HG03095 (cell line): ENCODE results near the gene GJB4.
"Not testable (repeated sequence)": the region's sequence is repeated elsewhere in the genome, so short reads cannot be mapped to it uniquely, and the experiment has no call there.

Experiments
- ATAC-seq: cut with Tn5 transposase; IDR thresholded peaks from one replicate; pipeline ENCODE4 v1.9.1; 2021; ENCODE audit warnings: moderate library complexity; ENCODE audit not compliant: unreplicated experiment

GJB4 gene

DNA sequence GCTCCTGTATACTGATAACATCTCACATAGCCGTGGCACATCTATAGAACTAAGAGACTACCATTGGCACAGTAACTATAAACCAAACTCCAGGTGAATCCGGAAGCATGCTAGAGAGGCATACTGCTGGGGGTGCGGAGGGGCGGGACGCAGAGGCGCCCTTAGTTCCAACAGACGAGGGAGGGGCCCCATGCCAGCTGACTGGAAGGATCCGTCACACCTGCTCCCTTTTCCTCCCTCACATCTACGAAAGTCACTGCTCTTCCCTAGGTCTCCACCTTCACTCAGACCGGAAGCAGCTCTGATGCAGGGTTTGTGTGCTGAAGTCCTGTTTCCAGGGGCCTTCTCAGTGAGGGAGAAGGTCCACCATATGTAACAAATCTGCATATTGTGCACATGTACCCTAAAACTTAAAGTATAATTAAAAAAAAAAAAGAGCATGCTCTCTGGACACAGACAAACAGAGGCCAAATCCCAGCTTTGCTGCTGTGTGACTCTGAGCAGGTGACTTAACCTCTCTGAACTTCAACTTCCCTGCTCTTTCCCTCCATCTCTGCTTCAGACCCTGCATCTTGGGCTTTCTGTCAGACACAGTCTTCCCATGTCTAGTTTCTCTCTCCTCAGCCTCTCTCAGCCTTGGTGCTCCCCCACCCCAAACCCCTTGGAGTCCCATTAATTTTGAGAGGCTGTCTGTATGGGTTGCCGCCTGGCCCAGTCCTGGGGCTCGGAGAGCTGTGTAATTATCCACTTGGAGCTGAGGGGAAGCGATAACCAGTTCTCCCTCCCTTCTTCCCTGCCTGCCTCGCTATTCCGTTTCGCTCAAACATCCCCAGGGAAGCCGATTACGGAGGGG is 12.5 kb upstream of the GJB4 start:
- ATAC-seq, result no peak

DNA sequence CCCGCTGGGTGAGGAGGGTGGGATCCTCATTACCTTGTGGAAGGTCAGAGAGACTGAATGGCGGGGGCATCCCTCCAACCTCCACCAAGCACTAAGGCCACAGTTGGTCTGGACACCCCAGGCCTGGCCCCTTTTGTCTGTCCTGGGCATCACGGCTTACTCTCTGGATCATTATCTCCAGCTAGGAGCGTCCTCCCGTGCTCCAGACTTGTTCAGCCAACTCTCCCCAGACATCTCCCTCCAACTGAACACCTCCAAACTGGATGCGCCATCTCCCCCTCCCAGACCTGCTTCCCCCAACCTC is 11.9 kb upstream of the GJB4 start:
- no peak for ATAC-seq

DNA sequence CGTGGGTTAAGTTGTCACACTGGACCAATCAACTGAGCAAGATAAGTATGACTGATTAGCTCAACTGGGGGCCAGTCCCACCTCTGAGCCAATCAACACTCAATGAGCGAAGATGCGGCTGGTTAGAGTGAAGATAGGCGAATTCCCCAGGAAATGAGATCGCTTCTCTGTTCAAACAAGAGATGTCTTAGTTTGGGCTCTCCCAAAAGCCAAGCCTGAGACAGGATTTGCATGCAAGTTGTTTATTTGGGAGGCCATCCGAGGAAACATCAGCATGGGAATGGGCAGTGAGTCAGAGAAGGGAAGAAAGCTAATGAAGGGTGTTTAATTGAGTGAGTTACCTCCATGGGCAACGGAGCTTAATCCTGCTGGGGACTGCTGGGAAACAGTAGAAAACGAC is 9.5 kb upstream of the GJB4 start:
- ATAC-seq, result no peak

DNA sequence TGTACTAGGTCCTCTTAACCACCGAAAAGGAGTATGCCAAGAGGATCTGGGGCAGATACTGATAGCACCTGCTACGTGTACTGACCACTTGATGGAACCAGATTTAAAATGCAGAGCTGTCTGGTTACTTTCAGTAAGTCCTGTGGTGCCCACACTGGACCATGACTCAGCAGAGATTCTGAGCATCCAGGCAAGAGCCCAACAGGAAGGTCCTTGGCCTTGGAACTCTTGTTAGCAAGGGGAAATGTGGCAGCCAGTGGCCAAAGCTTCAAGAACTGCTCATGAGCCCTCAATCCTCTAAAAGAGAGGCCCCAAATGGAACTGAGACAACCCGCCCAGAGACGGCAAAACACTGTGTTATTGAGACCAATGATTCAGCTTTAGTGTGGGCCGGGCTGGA is 8.9 kb upstream of the GJB4 start:
- ATAC-seq, result no peak

DNA sequence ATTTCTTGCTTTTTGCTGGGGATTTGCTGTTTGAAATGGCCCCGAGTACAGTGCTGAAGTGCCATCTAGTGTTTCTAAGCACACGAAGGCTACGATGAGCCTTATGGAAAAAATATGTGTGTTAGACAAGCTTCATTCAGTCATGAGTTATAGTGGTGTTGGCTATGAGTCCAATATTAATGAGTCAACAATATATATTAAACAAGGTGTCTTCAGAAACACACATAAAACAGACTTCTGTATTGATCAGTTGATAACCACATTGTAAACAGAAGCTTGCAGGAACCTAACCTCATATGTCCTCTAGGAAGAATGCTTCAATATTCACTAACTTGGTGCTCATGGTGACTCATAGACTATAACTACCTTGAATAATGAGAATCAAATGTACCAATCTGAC is 6.4 kb upstream of the GJB4 start:
- no peak for ATAC-seq

DNA sequence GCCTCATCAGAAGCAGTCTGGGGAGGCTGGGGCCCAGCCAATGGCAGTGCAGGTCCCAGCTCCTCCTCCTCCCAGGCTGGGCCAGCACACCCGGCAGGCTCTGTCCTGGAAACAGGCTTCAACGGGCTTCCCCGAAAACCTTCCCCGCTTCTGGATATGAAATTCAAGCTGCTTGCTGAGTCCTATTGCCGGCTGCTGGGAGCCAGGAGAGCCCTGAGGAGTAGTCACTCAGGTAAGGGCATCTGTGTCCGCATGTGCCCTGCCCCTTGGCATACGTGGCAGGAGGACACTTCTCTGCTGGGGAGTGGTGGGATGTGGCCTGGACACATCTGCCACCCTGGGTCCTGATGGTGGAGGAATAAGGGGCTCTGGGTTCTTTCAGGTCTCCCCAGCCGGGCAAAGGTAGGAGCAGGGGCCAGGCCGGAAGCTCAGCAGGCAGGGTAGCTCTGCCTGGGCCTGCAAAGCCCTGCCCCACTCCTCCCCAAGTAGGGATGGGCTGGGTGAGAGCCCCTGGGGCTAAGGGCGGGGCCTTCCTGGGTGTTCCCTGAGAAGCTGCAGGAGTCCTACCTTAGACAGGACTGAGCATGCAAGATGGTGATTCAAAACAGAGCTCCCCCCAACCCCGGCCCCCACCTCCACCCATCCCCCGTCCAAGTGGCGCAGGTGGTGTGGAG is 4.4 kb upstream of the GJB4 start, which contains the start of gene GJB5:
TSS of gene GJB5 (plus strand) at position 84 of the 674 bp plus-strand sequence. CDS start 2,284 bp downstream, outside the sequence.
- ATAC-seq, result no peak

DNA sequence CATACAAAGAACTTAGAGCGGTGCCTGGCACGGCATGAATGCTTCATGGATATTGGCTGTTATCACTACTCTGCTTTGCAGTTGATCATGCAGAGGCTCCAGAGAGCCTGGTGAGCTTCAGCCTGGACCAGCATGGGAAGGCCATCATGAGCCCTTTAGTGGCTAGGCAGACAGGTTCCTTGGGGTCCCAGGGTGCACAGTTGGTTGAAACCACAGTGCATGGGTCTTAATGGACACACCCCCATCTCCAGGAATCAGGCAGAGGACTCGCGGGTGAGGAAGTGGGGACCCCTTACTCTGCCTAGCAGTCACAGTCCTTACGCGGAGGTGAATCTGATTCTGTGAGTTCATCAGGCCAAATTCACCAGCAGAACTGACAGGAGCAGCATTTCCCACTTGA is 3.6 kb upstream of the GJB4 start:
- no peak for ATAC-seq

DNA sequence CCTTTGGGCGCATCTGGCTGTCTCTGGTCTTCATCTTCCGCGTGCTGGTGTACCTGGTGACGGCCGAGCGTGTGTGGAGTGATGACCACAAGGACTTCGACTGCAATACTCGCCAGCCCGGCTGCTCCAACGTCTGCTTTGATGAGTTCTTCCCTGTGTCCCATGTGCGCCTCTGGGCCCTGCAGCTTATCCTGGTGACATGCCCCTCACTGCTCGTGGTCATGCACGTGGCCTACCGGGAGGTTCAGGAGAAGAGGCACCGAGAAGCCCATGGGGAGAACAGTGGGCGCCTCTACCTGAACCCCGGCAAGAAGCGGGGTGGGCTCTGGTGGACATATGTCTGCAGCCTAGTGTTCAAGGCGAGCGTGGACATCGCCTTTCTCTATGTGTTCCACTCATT is 2.2 kb upstream of the GJB4 start:
- no peak for ATAC-seq

DNA sequence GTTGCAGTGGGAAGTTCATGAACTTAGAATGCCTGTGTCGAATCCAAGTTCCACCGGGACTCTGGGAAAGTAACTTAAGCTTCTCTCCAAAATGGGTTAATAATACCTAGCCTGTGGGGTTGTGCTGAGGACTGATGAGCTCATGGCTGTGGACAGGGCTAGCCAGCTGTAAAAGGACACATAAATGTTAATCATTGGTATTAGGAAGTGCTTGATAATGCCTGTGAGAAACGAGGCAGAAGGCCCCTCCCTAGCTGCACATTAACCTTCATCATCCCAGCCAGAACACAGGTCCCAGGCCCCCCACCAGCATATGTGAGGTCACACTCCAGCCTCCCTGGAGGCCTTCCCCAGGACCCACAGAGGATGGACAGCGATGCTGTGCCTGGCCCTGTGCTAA is 789 bp upstream of the GJB4 start:
- ATAC-seq, result no peak

DNA sequence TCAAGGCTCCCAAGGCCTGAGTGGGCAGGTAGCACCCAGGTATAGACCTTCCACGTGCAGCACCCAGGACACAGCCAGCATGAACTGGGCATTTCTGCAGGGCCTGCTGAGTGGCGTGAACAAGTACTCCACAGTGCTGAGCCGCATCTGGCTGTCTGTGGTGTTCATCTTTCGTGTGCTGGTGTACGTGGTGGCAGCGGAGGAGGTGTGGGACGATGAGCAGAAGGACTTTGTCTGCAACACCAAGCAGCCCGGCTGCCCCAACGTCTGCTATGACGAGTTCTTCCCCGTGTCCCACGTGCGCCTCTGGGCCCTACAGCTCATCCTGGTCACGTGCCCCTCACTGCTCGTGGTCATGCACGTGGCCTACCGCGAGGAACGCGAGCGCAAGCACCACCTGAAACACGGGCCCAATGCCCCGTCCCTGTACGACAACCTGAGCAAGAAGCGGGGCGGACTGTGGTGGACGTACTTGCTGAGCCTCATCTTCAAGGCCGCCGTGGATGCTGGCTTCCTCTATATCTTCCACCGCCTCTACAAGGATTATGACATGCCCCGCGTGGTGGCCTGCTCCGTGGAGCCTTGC is 1.7 kb downstream of the GJB4 start:
- ATAC-seq, result no peak

DNA sequence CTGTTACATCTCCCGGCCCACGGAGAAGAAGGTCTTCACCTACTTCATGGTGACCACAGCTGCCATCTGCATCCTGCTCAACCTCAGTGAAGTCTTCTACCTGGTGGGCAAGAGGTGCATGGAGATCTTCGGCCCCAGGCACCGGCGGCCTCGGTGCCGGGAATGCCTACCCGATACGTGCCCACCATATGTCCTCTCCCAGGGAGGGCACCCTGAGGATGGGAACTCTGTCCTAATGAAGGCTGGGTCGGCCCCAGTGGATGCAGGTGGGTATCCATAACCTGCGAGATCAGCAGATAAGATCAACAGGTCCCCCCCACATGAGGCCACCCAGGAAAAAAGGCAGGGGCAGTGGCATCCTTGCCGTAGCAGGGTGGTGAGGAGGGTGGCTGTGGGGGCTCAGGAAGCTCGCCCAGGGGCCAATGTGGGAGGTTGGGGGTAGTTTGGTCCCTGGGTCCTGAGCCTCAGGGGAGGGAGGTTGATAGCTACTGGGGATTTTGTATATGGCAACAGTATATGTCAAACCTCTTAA is 2.3 kb downstream of the GJB4 start:
- ATAC-seq, result no peak

DNA sequence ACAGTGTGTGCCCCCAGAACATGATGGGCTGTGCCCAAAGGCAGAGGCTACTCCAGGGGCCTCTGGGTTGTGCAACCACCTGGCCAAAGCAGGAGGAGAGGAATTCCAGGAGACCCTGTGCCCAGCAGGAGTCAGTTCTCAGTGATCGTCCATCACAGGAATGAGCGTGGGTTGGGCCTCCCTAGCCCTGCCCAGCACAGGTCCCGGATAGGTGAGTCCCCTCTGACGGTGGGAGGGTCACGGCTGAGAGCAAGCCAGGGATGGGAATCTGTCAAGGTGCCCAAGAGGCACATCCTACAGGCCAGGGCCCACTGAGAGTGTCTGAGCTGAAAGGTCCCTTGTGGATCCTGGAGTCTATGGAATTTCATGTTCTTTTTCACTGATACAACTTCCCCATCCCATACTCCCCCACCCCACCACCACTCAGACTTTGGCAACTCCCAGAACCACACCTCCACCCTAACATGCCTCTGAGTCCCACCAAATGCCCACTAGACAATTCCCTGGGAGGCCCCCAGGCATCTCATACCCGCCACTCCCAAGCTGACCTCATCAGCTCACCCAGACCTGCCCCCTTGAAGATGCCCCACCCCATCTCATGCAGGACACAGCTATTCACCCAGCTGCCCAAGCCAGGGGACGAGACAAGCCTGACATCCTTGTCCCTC is 3.1 kb downstream of the GJB4 start:
- ATAC-seq, result no peak

DNA sequence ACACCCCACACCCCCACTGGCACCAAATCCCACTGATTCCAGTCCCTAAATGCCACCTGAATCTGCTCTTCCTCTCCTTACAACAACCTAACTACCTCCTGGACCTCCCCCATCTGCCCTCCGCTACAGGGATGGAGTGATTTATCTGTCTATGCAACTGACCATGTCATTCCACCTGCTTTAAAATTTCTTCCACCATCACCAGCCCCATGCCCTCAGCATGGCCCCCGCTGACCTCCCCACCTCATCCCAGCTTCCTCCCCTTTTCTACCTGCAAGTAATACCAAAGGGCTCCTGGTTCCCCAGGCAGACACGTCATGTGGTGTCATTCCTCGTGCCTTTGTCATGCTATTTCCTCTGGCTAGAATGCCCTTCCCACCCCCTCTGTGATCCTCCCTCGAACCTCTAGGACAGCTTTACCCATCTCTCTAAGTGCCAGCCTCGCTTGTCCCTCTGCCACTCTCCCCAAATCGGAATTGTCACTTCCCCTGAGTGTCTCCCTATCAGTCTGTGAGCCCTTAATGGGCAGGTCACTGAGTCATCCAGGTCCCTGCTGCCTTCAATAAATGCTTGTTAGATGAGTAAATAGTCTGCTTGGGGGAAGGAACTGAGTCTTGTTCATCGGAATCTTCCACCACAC is 3.7 kb downstream of the GJB4 start:
- no peak for ATAC-seq

DNA sequence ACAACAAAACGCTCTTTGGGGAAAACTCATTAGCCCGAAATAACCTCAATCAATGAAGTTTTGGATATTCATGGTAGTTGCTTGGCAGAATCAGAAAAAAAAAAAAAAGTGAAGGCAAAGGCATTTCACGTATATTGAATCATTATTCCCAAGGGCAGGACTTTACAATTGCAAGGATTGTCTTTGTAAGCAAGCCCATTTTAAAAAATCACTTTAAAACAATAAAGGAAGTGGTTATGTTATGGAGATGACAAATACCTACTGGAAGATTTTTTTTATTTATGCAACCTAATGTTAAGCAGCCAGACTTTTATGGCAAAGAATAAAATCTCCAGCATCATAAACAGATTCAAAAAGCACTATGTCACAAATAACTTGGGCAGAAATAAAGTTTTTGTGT is 9.3 kb downstream of the GJB4 start:
- ATAC-seq, result no peak

DNA sequence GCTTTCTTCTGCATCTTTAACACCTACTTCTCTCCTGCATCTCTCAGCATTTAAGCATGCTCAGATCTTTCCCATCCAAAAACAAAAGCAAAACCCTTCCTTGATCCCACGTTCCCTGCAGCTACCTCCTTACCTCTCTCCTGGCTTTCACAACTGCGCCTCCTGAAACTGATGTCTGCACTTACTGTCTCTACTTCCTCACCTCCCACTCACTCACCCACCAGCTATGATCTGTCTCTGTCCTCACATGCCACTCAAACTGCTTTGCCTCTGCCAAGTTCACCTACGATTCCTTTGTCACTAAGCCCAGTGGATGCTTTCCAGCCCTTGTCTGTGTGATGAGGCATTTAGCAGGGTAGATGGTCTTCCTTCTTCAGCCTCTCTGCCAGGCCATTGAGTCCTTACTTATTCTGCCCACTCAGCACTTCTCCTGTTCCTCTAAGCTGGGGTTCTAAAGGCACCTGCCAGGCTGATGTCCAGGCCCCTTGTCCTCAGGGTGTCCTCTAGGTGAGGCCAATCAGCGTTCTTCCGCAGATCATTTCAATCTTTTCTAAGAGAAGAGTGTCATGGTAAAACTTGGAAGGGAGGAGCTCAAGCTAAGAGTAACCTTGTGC is 11.5 kb downstream of the GJB4 start:
- no peak for ATAC-seq

DNA sequence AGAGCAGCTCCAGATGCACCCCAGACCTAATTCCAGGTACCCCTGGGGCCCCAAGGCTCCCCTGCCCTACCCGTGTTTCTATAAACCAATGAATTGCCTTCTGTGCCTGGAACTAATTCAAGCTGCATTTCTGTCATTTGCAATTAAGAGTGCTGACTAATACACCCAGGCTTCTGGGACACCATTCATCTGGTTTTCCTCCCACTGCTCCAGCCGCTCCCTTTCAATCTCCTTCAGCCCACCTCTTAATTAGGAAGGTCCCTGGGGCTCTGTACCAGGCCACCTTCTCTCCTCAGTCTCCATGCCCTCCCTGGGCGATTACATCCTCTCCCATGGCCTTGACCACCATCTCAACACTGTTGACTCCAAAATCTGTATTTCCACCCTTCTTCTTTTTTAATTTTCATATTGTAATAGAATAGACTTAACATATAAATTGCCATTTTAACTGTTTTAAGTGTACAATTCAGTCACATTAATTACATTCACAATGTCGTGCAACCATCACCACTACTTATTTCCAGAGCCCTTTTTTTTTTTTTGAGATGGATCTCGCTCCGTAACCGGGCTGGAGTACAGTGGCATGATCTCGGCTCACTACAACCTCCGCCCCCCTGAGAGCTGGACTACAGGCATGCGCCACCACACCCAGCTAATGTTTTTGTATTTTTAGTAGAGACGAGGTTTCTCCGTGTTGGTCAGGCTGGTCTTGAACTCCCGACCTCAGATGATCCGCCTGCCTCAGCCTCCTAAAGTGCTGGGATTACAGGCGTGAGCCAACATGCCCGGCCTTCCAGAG is 12.2 kb downstream of the GJB4 start:
- no peak for ATAC-seq

DNA sequence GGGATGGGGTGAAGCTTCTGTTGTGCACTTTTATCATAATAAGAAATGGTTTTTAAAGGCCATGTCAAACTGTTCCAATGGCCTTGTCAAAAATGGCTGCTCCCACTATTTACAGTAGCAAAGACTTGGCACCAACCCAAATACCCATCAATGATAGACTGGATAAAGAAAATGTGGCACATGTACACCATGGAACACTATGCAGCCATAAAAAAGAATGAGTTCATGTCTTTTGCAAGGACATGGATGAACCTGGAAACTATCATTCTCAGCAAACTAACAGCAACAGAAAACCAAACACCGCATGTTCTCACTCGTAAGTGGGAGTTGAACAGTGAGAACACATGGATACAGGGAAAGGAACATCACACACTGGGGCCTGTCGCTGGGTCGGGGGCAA is 13.6 kb downstream of the GJB4 start:
- ATAC-seq, result not testable (repeated sequence)

DNA sequence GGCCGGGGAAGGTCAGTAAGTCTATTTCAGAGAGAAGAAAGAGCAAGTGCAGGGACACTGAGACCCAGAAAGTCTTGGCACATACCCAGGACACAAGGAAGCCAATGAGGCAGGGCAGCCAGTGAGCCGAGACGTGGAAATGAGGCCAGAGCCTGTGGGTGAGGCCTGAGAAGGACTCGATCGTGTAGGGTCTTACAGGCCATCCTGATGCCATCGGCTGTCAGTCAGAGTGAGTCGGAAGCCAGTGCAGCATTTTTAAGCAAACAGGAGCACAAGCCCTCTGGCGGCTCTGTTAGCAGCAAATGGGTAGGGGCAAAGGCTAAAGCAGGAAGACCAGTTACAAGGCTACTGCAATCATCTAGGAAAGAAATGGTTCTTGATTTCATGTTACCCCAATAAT is 15.4 kb downstream of the GJB4 start:
- no peak for ATAC-seq

DNA sequence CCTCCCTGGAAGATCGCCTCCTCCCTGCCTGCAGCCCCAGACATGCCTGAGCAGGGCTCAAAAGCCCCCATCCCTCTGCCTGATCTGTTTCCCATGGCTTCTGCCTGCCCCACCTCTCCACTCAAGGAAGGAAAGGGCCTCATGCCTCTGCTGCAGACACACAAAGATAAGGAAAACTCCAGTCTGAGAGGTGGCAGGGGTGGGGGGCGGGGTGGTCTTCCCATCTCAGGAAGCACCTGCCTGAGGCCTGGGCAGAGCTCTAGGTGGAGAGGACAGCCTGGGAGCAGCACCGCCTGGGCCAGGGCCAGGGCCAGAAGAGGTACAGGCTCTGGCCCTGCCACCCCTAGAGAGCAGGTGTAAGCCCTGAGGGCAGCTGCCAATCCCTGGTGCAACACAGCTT is 17.4 kb downstream of the GJB4 start:
- ATAC-seq, result no peak
